IPS-NIHi7 (cell line): ENCODE measurements around the gene FAH.

ENCODE experiments used
- DNase-seq: peaks from one replicate; pipeline ENCODE4 v3.0.0; 2012; ENCODE audit warnings: mixed read lengths; ENCODE audit errors: extremely low spot score

Gene FAH

GRCh38 chr15:80173022-80173759 lies 20.4 kb downstream of the FAH start:
- peak; percentile 72 for DNase-seq

- no peak for DNase-seq
Observed at GRCh38 chr15:80174017-80174746, 21.4 kb downstream of the FAH start.

GRCh38 chr15:80175436-80175835 lies 22.6 kb downstream of the FAH start:
- DNase-seq: no peak

- DNase-seq: no peak
Observed at GRCh38 chr15:80176443-80176842, 23.6 kb downstream of the FAH start.

GRCh38 chr15:80177156-80177555 lies 24.4 kb downstream of the FAH start:
- no peak for DNase-seq

- no peak for DNase-seq
Observed at GRCh38 chr15:80179025-80179759, 26.4 kb downstream of the FAH start.

GRCh38 chr15:80179935-80180334 lies 27.1 kb downstream of the FAH start:
- DNase-seq: no peak

- no peak for DNase-seq
Observed at GRCh38 chr15:80180468-80180867, 27.7 kb downstream of the FAH start.

GRCh38 chr15:80180986-80181385 lies 28.2 kb downstream of the FAH start:
- no peak for DNase-seq

- no peak for DNase-seq
Observed at GRCh38 chr15:80182611-80183261, 29.9 kb downstream of the FAH start.

- DNase-seq: no peak
Observed at GRCh38 chr15:80183306-80183705, 30.5 kb downstream of the FAH start.

- DNase-seq: peak; percentile 42
Observed at GRCh38 chr15:80183886-80184285, 31.1 kb downstream of the FAH start.

- no peak for DNase-seq
Observed at GRCh38 chr15:80184554-80184953, 31.8 kb downstream of the FAH start.

GRCh38 chr15:80185152-80185551 lies 32.4 kb downstream of the FAH start:
- no peak for DNase-seq

- DNase-seq: no peak
Observed at GRCh38 chr15:80186066-80186465, 33.3 kb downstream of the FAH start.

GRCh38 chr15:80186597-80186996 lies 33.8 kb downstream of the FAH start:
- no peak for DNase-seq

GRCh38 chr15:80188251-80188650 lies 35.5 kb downstream of the FAH start:
- DNase-seq: peak; percentile 24

- DNase-seq: no peak
Observed at GRCh38 chr15:80191198-80191597, 38.4 kb downstream of the FAH start.

- no peak for DNase-seq
Observed at GRCh38 chr15:80191897-80192595, 39.2 kb downstream of the FAH start.

- no peak for DNase-seq
Observed at GRCh38 chr15:80194186-80194585, 41.4 kb downstream of the FAH start.

- DNase-seq: no peak
Observed at GRCh38 chr15:80194914-80195313, 42.1 kb downstream of the FAH start.
